Islet precursor cell (in vitro differentiated cells): ENCODE measurements around the gene GABRB3.

ENCODE experiments used
- DNase-seq: peaks from one replicate; pipeline ENCODE4 v3.0.0-alpha.2; 2018

Gene GABRB3

DNA sequence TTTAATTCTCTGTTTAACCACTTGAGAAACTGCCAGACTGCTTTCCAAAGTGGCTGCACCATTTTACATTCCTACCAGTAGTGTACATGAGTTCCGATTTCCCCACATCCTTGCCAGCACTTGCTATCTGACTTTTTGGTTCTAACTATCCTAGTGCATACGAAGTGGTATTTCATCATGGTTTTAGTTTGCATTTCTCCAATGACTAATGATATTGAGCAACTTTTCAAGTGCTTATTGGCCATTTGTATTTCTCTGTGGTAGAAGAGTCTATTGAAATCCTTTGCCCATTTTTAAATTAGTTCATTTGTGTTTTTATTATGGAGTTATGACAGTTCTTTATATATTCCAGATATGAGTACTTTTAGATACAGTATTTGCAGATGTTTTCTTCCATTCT is 247.8 kb downstream of the GABRB3 start:
- DNase-seq: no peak

- no peak for DNase-seq
Observed at GRCh38 chr15:26521691-26522198, 251.1 kb downstream of the GABRB3 start.

GRCh38 chr15:26521130-26521529 is 251.7 kb downstream of the GABRB3 start:
- DNase-seq: no peak

GRCh38 chr15:26518885-26519284 is 254.0 kb downstream of the GABRB3 start:
- DNase-seq: no peak

- no peak for DNase-seq
Observed at GRCh38 chr15:26516102-26516980, 256.5 kb downstream of the GABRB3 start.

DNA sequence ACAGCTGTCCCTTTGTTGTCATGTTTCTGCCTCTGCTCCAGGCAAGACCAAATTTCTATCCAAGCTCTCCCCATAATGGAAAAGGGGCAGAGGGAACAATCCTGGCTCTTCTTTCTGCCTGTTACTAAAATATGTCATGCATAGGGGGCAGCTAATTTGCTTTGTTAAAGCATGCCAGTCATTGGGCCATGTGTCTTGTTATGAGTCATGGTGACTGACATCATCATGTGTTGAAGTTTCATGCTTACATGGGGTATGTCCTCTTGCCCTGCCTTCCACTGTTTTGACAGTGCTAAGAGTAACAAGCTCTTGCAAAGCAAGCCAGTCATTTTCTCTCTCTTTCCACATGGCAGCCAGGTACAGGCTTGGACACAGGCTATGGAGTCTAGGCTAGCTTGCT is 268.9 kb downstream of the GABRB3 start:
- DNase-seq: no peak
